OCI-M1 (cell line): ENCODE measurements around the gene DIPK1C.
A peak's percentile ranks its signal among the peaks of the same experiment; 100 is the strongest.
"Not testable (repeated sequence)": the region's sequence is repeated elsewhere in the genome, so short reads cannot be mapped to it uniquely, and the experiment has no call there.

Source experiments
- DNase-seq: peaks from one replicate; lab custom pipeline; 2025; lab: John Stamatoyannopoulos, UW

The DIPK1C gene

GRCh38 chr18:74457043-74457724 is at the start of gene DIPK1C:
DIPK1C (minus strand) TSS chr18:74457308; CDS start chr18:74457259, 49 bp downstream.
- DNase-seq, result no peak

GRCh38 chr18:74506448-74507084 is 49.5 kb upstream of the DIPK1C start:
- no peak for DNase-seq

- no peak for DNase-seq
Observed at GRCh38 chr18:74505776-74506175, 48.7 kb upstream of the DIPK1C start.

GRCh38 chr18:74503137-74503536 is 46.0 kb upstream of the DIPK1C start:
- no peak for DNase-seq

- no peak for DNase-seq
Observed at GRCh38 chr18:74501386-74501785, 44.3 kb upstream of the DIPK1C start.

- not testable (repeated sequence) for DNase-seq
Observed at GRCh38 chr18:74500774-74501173, 43.7 kb upstream of the DIPK1C start.

GRCh38 chr18:74500372-74500771 is 43.3 kb upstream of the DIPK1C start:
- no peak for DNase-seq

GRCh38 chr18:74499633-74500032 is 42.5 kb upstream of the DIPK1C start:
- peak; percentile 94 for DNase-seq

GRCh38 chr18:74498712-74499627 is 41.9 kb upstream of the DIPK1C start:
- peak; percentile 86 for DNase-seq

- no peak for DNase-seq
Observed at GRCh38 chr18:74497778-74498177, 40.7 kb upstream of the DIPK1C start.

- DNase-seq, result peak; percentile 49
Observed at GRCh38 chr18:74497324-74497676, 40.2 kb upstream of the DIPK1C start.

- peak; percentile 76 for DNase-seq
Observed at GRCh38 chr18:74496508-74497323, 39.6 kb upstream of the DIPK1C start.

GRCh38 chr18:74495581-74496507 is 38.7 kb upstream of the DIPK1C start, which contains the start of gene CNDP2:
CNDP2 (plus strand) TSS chr18:74496363; CDS start chr18:74499974, 3,611 bp downstream.
- DNase-seq, result peak; percentile 99

GRCh38 chr18:74494514-74494913 is 37.4 kb upstream of the DIPK1C start:
- no peak for DNase-seq

GRCh38 chr18:74493689-74494088 is 36.6 kb upstream of the DIPK1C start:
- DNase-seq, result peak; percentile 70

- no peak for DNase-seq
Observed at GRCh38 chr18:74492259-74492658, 35.2 kb upstream of the DIPK1C start.

GRCh38 chr18:74489676-74490075 is 32.6 kb upstream of the DIPK1C start:
- DNase-seq, result no peak

- no peak for DNase-seq
Observed at GRCh38 chr18:74488864-74489263, 31.8 kb upstream of the DIPK1C start.

GRCh38 chr18:74488354-74488753 is 31.2 kb upstream of the DIPK1C start:
- DNase-seq, result no peak

GRCh38 chr18:74486119-74486849 is 29.2 kb upstream of the DIPK1C start:
- DNase-seq, result no peak
